Measurements from ENCODE around the gene MICB. TPM values are rescaled to one million over a fixed set of nuclear protein-coding genes. Genes with fewer than 3 reads are reported as not detected.
A peak's percentile ranks its signal among the peaks of the same experiment; 100 is the strongest.

MICB gene
- total and polyA plus RNA-seq, 9 of the 15 experiments (the other 6 are each of a cell fraction or from before 2014, with no cell fraction given): 13.3 to 34.5 (median 19.8) TPM

DNA sequence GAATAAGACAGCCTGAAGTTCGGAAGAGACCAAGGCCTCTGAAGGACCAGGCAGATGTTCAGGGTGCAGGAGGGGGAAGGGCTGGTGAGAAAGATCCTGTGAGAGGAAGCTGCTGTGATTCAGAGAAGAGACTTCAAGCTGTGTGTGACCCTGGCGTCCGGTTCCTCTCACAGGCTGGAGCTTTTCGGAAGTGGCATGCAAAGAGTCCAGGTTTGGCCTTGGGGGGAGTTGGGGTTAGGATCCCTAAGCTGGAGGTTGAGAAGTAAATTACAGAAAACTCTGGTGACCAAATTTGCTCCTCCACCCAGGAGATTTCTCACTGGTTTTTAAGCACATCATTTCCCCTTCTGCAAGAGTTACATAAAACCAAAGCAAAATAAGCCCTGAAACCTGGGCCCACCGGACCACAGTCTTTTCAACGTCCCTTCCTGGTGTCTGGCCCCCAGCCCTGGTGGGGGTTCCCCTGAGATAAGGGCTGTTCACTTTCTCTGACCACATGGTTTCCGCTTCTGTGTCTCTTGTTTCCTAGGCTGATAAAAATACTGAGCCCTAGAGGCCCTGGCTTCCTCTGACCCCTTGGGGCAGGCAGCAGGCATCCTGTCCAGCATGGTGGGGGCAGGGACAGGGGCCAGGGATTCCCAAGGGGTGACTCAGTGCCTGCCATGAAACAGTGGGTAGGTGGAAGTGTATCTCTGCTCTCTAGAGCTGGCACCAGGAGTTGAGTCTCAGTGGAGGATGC lies 62.2 kb downstream of the MICB start (continued):
- TF ChIP-seq, protein P1, sequence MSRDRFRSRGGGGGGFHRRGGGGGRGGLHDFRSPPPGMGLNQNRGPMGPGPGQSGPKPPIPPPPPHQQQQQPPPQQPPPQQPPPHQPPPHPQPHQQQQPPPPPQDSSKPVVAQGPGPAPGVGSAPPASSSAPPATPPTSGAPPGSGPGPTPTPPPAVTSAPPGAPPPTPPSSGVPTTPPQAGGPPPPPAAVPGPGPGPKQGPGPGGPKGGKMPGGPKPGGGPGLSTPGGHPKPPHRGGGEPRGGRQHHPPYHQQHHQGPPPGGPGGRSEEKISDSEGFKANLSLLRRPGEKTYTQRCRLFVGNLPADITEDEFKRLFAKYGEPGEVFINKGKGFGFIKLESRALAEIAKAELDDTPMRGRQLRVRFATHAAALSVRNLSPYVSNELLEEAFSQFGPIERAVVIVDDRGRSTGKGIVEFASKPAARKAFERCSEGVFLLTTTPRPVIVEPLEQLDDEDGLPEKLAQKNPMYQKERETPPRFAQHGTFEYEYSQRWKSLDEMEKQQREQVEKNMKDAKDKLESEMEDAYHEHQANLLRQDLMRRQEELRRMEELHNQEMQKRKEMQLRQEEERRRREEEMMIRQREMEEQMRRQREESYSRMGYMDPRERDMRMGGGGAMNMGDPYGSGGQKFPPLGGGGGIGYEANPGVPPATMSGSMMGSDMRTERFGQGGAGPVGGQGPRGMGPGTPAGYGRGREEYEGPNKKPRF (IDR thresholded peaks at IDR 0.05; ENCODE audit: low read depth, low read length): no peak
- no peak for TF ChIP-seq ELF1 (tag; IDR thresholded peaks at IDR 0.05)
- TF ChIP-seq CHCHD3 (CRISPR knock-in tag; IDR thresholded peaks at IDR 0.05): no peak
- TF ChIP-seq, protein P2, sequence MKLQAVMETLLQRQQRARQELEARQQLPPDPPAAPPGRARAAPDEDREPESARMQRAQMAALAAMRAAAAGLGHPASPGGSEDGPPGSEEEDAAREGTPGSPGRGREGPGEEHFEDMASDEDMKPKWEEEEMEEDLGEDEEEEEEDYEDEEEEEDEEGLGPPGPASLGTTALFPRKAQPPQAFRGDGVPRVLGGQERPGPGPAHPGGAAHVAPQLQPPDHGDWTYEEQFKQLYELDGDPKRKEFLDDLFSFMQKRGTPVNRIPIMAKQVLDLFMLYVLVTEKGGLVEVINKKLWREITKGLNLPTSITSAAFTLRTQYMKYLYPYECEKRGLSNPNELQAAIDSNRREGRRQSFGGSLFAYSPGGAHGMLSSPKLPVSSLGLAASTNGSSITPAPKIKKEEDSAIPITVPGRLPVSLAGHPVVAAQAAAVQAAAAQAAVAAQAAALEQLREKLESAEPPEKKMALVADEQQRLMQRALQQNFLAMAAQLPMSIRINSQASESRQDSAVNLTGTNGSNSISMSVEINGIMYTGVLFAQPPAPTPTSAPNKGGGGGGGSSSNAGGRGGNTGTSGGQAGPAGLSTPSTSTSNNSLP (IDR thresholded peaks at IDR 0.05; ENCODE audit: borderline replicate concordance, low read depth, low read length): no peak
- TF ChIP-seq, protein P3, sequence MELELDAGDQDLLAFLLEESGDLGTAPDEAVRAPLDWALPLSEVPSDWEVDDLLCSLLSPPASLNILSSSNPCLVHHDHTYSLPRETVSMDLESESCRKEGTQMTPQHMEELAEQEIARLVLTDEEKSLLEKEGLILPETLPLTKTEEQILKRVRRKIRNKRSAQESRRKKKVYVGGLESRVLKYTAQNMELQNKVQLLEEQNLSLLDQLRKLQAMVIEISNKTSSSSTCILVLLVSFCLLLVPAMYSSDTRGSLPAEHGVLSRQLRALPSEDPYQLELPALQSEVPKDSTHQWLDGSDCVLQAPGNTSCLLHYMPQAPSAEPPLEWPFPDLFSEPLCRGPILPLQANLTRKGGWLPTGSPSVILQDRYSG (tag; conservative IDR thresholded peaks at IDR 0.05; ENCODE audit: low read depth): no peak
- TF ChIP-seq, protein P4, sequence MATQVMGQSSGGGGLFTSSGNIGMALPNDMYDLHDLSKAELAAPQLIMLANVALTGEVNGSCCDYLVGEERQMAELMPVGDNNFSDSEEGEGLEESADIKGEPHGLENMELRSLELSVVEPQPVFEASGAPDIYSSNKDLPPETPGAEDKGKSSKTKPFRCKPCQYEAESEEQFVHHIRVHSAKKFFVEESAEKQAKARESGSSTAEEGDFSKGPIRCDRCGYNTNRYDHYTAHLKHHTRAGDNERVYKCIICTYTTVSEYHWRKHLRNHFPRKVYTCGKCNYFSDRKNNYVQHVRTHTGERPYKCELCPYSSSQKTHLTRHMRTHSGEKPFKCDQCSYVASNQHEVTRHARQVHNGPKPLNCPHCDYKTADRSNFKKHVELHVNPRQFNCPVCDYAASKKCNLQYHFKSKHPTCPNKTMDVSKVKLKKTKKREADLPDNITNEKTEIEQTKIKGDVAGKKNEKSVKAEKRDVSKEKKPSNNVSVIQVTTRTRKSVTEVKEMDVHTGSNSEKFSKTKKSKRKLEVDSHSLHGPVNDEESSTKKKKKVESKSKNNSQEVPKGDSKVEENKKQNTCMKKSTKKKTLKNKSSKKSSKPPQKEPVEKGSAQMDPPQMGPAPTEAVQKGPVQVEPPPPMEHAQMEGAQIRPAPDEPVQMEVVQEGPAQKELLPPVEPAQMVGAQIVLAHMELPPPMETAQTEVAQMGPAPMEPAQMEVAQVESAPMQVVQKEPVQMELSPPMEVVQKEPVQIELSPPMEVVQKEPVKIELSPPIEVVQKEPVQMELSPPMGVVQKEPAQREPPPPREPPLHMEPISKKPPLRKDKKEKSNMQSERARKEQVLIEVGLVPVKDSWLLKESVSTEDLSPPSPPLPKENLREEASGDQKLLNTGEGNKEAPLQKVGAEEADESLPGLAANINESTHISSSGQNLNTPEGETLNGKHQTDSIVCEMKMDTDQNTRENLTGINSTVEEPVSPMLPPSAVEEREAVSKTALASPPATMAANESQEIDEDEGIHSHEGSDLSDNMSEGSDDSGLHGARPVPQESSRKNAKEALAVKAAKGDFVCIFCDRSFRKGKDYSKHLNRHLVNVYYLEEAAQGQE (IDR thresholded peaks at IDR 0.05; ENCODE audit: borderline replicate concordance): no peak
- TF ChIP-seq, protein P4 (CRISPR knock-in tag; IDR thresholded peaks at IDR 0.05; ENCODE audit: low read depth): no peak
- no peak for TF ChIP-seq HNRNPUL1 (IDR thresholded peaks at IDR 0.05; ENCODE audit: low read length)
- TF ChIP-seq SMAD4 (CRISPR knock-in tag; conservative IDR thresholded peaks at IDR 0.05): peak; percentile 77
- peak; percentile 87 for TF ChIP-seq CBFA2T3 (IDR thresholded peaks at IDR 0.05)
- no peak for TF ChIP-seq ZNF146 (CRISPR knock-in tag; IDR thresholded peaks at IDR 0.05; ENCODE audit: unreplicated experiment)
- TF ChIP-seq ZKSCAN8 (CRISPR knock-in tag; IDR thresholded peaks at IDR 0.05): peak; percentile 71
- TF ChIP-seq SMC3 (conservative IDR thresholded peaks at IDR 0.05; ENCODE audit: insufficient read depth, low read depth, low read length): no peak
- no peak for TF ChIP-seq EGR1 (conservative IDR thresholded peaks at IDR 0.05)
- no peak for TF ChIP-seq ETS2 (tag; IDR thresholded peaks at IDR 0.05; ENCODE audit: borderline replicate concordance, poor library complexity, severe bottlenecking)

All from K562 (cell line).